ENCODE results near the gene ARMH3.

DNA sequence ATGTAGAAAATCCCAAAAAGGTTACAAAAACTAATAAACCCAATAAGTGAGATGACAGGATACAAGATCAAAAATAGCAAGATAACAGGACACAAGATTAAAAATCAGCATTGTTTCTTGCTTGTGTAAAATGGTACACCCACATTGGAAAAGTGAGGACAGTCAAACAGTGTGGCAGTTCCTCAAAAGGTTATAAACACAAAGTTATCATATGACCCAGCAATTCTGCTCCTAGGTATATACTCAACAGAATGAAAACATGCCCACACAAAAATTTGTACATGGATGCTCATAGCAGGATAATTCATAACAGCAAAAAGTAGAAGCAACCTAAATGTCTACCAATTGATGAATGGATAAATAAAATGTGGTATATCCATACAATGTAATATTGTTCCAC lies 105.8 kb downstream of the ARMH3 start:
- TF ChIP-seq POLR2A (IDR thresholded peaks at IDR 0.05) (no peak), CTCF (IDR thresholded peaks at IDR 0.05) (no peak), EP300 (IDR thresholded peaks at IDR 0.05; ENCODE audit: low read depth) (no peak), POLR2AphosphoS5 (IDR thresholded peaks at IDR 0.05) (no peak)
